HL-60/S4 treated with phorbol 12-myristate 13-acetate at 8.2 ng/mL for 4 days and 3 days (cell line): ENCODE measurements around the gene AP4S1.

Source experiments
- in situ Hi-C: fragments of 300-500 bp; cut with MboI; formaldehyde crosslinking; loops from 2 replicates; pipeline ENCODE4 v1.15.0; 2022; ENCODE audit warnings: low sequenced_read_pairs

AP4S1 gene

GRCh38 chr14:31080056-31080455 is 54.6 kb downstream of the AP4S1 start:
- in situ Hi-C loops: loop anchor here (25.0 kb wide), 1 partner anchor 93 kb away; no protein-coding TSS in a partner anchor

GRCh38 chr14:31080484-31080883 is 55.0 kb downstream of the AP4S1 start:
- in situ Hi-C loops: loop anchor here (25.0 kb wide), 1 partner anchor 93 kb away; no protein-coding TSS in a partner anchor

DNA sequence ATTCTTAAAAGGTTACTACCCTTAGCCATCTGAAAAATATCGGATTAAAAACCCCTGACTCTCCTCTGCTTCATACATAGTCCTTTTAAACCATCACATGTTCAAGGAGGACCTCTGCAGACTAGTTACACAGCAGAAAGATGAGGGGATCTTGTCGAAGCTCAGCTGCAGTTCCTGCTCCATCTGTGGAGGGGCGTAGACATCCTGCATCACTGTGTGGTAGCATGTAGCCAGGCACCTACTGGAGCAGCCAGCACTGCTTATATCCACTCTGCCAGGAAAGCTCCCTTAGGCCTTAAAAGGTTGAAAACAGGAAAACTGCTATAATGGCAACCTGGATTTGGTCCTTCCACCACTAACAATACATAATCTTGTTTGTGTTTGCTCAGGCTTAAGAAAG is 58.3 kb downstream of the AP4S1 start:
- in situ Hi-C loops: loop anchor here (25.0 kb wide), 1 partner anchor 96 kb away; no protein-coding TSS in a partner anchor

GRCh38 chr14:31084385-31084784 is 58.9 kb downstream of the AP4S1 start:
- in situ Hi-C loops: loop anchor here (25.0 kb wide), 1 partner anchor 97 kb away; no protein-coding TSS in a partner anchor

- in situ Hi-C loops: loop anchor here (25.0 kb wide), 1 partner anchor 98 kb away; no protein-coding TSS in a partner anchor
These were observed 59.6 kb downstream of the AP4S1 start for GRCh38 chr14:31085027-31085426.

DNA sequence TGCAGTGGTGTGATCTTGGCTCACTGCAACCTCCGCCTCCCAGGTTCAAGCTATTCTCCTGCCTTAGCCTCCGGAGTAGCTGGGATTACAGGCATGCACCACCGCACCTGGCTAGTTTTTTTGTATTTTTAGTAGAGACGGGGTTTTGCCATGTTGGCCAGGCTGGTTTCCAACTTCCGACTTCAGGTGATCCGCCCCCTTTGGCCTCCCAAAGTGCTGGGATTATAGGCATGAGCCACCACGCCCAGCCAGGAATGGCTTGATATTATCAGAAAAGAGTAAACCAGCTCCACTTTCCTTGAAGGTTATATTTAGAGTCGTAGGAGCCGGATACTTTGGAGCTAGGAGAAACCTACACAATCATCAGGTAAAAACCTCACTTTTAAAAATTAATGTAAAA is 61.0 kb downstream of the AP4S1 start:
- in situ Hi-C loops: loop anchor here (25.0 kb wide), 1 partner anchor 99 kb away; no protein-coding TSS in a partner anchor

DNA sequence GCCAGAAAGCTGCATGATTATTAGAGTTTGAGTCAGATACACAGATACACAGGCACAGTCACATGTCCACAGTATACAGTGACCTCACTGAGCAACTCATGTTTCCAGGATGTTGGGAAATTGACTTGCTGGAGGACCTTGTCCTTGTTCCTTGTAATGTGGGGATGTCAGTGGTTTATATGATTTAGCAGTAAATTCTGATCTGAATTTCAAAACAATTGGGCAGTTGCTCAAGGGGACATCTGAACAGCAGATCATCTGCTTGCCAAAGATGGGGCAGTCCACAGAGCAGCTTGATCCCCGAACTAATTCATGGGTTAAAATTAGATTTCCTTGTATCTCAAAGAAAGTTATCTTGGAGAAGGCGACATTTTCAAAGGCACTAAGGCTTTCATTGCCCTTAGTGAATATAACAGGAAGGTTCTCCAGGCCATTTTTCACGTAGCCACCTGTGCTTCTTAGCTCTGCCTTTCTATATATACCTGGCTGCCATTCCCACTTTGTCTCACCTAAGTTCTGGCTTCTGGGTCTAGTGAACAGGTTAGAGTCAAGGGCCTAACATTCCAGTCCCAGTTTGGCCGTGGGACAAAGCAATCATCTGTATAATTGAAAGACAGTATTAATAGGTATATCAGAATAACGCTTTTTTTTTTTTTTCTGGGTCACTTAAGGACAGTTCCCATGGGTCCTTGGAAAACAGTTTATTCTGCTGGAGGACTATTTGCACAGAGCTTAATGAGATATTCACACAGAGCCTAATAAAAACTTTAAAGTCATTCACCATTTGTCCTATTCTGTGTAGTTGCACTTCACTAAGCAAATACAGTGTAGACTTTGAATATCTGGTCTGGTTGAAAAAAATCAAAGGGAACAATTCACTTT is 65.7 kb downstream of the AP4S1 start:
- in situ Hi-C loops: loop anchor here (25.0 kb wide), 1 partner anchor 104 kb away; no protein-coding TSS in a partner anchor

DNA sequence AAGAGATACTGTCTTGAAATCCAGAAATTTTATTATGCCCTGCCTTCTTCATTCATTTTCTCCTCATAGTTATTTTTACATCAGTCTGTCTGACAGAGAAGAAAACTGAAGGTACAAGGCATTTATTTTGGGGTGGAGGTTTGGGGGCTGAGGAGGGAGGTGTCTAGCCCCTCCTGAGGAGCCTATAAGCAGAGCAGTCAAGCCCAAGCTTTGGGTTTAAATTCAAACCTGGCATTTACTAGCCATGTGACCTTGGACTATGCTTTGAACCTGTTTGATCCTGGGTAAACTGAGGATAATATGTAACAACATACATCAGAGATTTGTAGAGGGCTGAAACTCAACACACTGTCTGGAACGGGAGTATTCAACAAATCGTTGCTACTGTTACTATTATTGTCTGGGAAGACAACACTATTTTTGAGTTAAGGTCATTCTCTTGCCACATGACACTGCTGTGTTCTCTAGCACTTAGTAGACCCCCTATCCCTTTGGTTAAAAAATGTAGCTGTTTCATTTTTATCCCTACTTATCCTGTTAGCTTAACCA is 66.8 kb downstream of the AP4S1 start:
- in situ Hi-C loops: loop anchor here (25.0 kb wide), 1 partner anchor 105 kb away; no protein-coding TSS in a partner anchor

DNA sequence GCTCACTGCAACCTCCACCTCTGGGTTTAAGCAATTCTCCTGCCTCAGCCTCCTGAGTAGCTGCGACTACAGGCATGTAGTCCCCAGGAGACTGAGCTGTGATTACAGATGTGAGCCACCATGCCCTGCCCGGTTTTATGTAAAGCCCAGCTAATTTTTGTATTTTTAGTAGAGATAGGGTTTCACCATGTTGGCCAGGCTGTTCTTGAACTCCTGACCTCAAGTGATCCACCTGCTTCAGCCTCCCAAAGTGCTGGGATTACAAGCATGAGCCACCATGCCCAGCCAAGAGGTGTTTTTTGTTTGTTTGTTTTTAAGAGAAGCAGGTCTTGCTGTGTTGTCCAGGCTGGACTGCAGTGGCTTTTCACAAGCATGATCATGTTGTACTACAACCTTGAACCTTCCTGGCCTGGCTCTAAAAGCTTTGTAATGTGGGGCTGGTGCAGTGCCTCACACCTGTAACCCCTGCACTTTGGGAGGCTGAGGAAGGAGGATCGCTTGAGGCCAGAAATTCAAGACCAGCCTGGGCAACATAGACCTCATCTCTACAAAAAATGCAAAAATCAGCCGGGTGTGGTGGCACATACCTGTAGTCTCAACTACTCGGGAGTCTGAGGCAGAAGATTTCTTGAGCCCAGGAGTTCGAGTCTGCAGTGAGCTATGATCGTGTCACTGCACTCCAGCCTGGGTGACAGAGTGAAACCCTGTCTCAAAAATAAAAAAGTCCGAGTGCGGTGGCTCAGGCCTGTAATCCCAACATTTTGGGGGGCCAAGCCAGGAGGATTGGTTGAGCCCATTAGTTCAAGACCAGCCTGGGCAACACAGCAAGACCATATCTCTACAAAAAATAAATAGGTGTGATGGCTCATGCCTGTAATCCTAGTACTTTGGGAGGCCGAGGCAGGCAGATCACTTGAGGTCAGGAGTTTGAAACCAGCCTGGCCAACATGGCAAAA is 68.7 kb downstream of the AP4S1 start:
- in situ Hi-C loops: loop anchor here (25.0 kb wide), 1 partner anchor 107 kb away; no protein-coding TSS in a partner anchor

DNA sequence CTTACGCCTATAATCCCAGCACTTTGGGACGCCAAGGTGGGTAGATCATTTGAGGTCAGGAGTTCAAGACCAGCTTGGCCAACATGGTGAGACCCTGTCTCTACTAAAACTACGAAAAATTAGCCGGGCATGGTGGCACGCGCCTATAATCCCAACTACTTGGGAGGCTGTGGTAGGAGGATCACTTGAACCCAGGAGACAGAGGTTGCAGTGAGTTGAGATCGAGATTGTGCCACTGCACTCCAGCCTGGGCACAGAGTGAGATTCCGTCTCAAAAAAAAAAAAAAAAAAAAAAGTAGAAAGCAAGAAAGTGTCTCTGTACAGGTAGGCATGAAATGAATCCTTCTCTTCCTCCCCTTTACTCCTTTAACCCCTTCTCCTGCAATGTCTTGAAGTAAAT is 70.4 kb downstream of the AP4S1 start:
- in situ Hi-C loops: loop anchor here (25.0 kb wide), 1 partner anchor 109 kb away; no protein-coding TSS in a partner anchor

DNA sequence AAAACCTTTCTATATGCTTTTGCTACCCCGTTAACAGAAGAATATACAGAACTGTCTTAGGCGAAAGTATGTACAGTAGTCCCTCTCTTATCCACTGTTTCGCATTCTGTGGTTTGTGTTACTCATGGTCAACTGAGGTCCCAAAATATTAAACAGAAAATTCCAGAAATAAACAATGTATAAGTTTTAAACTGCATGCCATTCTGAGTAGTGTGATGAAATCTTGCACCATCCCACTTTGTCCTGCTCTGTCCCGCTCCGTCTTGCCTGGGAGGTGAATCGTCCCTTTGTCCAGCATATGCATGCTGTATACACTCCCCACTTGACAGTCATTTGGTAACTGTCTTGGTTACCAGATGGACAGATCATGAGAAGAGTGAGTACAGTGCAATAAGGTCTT is 70.8 kb downstream of the AP4S1 start:
- in situ Hi-C loops: loop anchor here (25.0 kb wide), 1 partner anchor 109 kb away; no protein-coding TSS in a partner anchor

DNA sequence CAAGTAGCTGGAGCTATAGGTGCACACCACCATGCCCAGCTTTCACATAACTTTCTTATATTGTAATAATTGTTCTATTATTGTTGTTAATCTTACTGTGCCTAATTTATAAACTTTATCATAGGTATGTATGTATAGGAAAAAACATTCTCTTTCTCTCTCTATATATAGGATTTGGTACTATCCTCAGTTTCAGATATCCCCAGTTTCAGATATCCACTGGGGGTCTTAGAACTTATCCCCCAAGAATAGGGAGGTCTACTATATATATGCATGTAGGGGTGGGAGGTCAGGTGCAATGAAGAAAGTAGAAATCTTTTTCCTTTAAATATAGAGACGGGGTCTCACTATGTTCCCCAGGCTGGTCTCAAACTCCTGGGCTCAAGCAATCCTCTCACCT is 71.6 kb downstream of the AP4S1 start:
- in situ Hi-C loops: loop anchor here (25.0 kb wide), 1 partner anchor 110 kb away; no protein-coding TSS in a partner anchor

DNA sequence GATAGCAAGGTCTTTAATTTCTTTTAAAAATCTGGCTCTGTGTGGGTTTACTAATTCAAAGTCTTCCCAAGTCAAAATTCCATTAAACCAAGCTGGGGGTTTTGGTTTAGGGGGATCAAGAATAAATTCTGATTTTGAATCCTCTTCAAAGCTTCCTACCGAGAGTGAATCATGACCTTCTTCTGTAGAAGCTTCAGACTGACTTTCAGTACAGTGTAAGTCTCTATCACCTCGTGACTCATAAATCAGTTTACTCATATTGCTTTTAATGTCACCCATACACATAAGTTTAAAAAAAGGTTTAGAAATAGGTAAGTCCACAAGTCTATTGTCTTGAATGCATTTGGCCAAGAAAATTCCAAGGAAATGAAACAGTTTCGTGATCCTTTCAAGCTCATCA is 81.3 kb downstream of the AP4S1 start:
- in situ Hi-C loops: no loop called here

- in situ Hi-C loops: no loop called here
These were observed 83.8 kb downstream of the AP4S1 start for GRCh38 chr14:31109257-31109656.

DNA sequence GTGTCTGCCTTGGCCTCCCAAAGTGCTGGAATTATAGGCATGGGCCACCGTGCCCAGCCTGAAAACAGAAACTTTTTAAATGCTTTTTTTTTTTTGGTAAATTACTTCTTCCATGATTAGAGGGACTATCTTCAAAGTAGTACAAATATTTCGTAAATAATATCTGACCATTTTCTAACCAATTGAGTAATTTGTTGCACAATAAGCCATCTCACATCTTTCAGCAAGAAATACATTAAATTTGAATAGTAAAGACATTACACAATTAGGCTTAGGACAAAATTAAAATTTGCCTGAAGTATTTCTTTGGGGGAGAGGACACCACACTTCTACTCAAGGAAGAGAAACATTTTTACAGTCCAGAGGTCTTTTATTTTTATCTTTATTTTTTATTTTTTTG is 85.4 kb downstream of the AP4S1 start:
- in situ Hi-C loops: no loop called here

DNA sequence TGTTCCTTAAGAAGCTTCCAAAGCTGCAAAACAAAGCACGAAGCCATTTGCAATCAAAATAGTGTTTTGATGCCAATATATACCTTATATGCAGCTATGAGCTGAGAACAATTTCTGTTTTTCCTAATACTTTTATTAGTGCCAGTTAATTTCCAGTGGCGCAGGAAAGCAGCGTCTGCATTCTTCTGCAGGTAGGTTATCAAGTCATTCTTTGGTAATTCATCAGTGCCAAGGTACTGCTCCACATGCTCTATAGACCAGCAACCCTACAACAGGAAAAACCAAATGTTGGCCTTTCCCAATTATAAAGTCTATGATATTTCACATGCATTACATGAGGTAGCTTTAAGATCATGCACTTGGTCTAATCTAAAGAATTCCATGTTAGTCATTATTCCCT is 88.3 kb downstream of the AP4S1 start:
- in situ Hi-C loops: no loop called here

GRCh38 chr14:31118892-31119291 is 93.4 kb downstream of the AP4S1 start:
- in situ Hi-C loops: no loop called here

GRCh38 chr14:31122098-31122611 is 96.7 kb downstream of the AP4S1 start:
- in situ Hi-C loops: no loop called here

GRCh38 chr14:31122921-31123320 is 97.5 kb downstream of the AP4S1 start:
- in situ Hi-C loops: no loop called here

DNA sequence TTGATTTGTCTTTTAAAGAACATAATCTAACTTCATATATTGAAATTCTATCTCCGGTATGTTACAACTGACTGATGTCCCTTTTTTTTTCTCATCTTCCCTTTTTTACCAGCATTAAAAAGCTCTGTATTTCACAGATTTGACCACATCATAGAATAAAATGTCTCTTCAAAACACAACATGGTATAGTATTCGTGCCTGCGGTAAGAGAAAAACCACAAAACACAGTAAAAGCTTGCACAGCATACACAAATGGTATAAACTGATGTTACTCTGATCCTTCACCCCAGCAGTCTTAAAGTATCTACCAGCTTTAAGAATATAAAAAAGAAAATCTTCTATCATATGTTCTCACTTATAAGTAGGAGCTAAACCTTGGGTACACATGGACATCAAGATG is 98.7 kb downstream of the AP4S1 start:
- in situ Hi-C loops: no loop called here
